Neural progenitor cell (in vitro differentiated cells): ENCODE data around the gene CLEC17A. TPM values are rescaled to one million over a fixed set of nuclear protein-coding genes. Genes with fewer than 3 reads are reported as not detected.
"Not testable (repeated sequence)": the region's sequence is repeated elsewhere in the genome, so short reads cannot be mapped to it uniquely, and the experiment has no call there.

ENCODE experiments used
- DNase-seq: peaks from one replicate; pipeline ENCODE4 v3.0.0-alpha.2; 2016; ENCODE audit warnings: low spot score
- H2AFZ ChIP-seq: fragments of 200-600 bp; sonication (generic); replicated peaks from 2 replicates; pipeline ENCODE4 v1.6.1; 2016; ENCODE audit warnings: antibody characterized with exemption
- H3F3A ChIP-seq: fragments of 200-600 bp; sonication (generic); 2 replicates; pipeline ENCODE4 v1.6.1; 2016; ENCODE audit warnings: antibody characterized with exemption, low read depth
- H3K27ac ChIP-seq: fragments of 200-600 bp; sonication (generic); 2 replicates; pipeline ENCODE4 v1.5.1; 2016; ENCODE audit warnings: mild to moderate bottlenecking
- H3K27me3 ChIP-seq: fragments of 200-600 bp; sonication (generic); 2 replicates; pipeline ENCODE4 v1.6.1; 2016; ENCODE audit warnings: mild to moderate bottlenecking, moderate library complexity
- H3K36me3 ChIP-seq: fragments of 200-600 bp; sonication (generic); 2 replicates; pipeline ENCODE4 v1.5.1; 2016
- H3K4me1 ChIP-seq: fragments of 200-600 bp; sonication (generic); 2 replicates; pipeline ENCODE4 v1.6.1; 2016; ENCODE audit warnings: mixed run types
- H3K4me2 ChIP-seq: fragments of 200-600 bp; sonication (generic); 2 replicates; pipeline ENCODE4 v1.6.1; 2016
- H3K4me3 ChIP-seq: fragments of 200-600 bp; sonication (generic); 2 replicates; pipeline ENCODE4 v1.5.1; 2016
- H3K79me2 ChIP-seq: fragments of 200-600 bp; sonication (generic); 2 replicates; pipeline ENCODE4 v1.6.1; 2016; ENCODE audit warnings: low read depth
- H3K9ac ChIP-seq: fragments of 200-600 bp; sonication (generic); 2 replicates; pipeline ENCODE4 v1.6.1; 2016
- H3K9me3 ChIP-seq: fragments of 200-600 bp; sonication (generic); 2 replicates; pipeline ENCODE4 v1.5.1; 2016; ENCODE audit warnings: low read depth
- H4K20me1 ChIP-seq: fragments of 200-600 bp; sonication (generic); 2 replicates; pipeline ENCODE4 v1.6.1; 2016; ENCODE audit warnings: low read depth
- H3K27ac Mint-ChIP-seq: 3 replicates; pipeline ENCODE4 v1.8.0; 2021; ENCODE audit warnings: mixed read lengths
- H3K27me3 Mint-ChIP-seq: 2 replicates; pipeline ENCODE4 v1.8.0; 2022; ENCODE audit warnings: low read depth, mild to moderate bottlenecking, inconsistent platforms, moderate library complexity, mixed read lengths; ENCODE audit not compliant: insufficient read depth
- H3K36me3 Mint-ChIP-seq: 3 replicates; pipeline ENCODE4 v1.8.0; 2021; ENCODE audit warnings: mixed read lengths
- H3K4me1 Mint-ChIP-seq: 3 replicates; pipeline ENCODE4 v1.8.0; 2021; ENCODE audit warnings: mixed read lengths
- H3K4me3 Mint-ChIP-seq: 3 replicates; pipeline ENCODE4 v1.8.0; 2021; ENCODE audit warnings: mild to moderate bottlenecking, moderate library complexity, mixed read lengths
- H3K9me3 Mint-ChIP-seq: 3 replicates; pipeline ENCODE4 v1.8.0; 2020; ENCODE audit warnings: mixed read lengths
- EZH2 ChIP-seq: fragments of 200-600 bp; sonication (generic); IDR thresholded peaks from 2 replicates; pipeline ENCODE4 v1.6.1; 2017; ENCODE audit warnings: antibody characterized with exemption, mild to moderate bottlenecking, moderate library complexity
- EZH2phosphoT487 ChIP-seq: fragments of 200-600 bp; sonication (generic); IDR thresholded peaks from 2 replicates; pipeline ENCODE4 v1.6.1; 2017; ENCODE audit warnings: antibody characterized with exemption
- total RNA-seq: library from RNA; depleted of rRNA; stranded (reverse); fragments of >200 nt; gene quantifications from 2 replicates; pipeline ENCODE4 v1.2.3, GENCODE V29; 2015; ENCODE audit warnings: low replicate concordance
- TF ChIP-seq, protein P1 (sequence below): fragments of 200-600 bp; sonication (generic); IDR thresholded peaks from 2 replicates; pipeline ENCODE4 v1.5.1; 2017; ENCODE audit warnings: antibody characterized with exemption, mild to moderate bottlenecking

The CLEC17A gene
- total RNA-seq, 1 donor from 2014 or later = not detected

DNA sequence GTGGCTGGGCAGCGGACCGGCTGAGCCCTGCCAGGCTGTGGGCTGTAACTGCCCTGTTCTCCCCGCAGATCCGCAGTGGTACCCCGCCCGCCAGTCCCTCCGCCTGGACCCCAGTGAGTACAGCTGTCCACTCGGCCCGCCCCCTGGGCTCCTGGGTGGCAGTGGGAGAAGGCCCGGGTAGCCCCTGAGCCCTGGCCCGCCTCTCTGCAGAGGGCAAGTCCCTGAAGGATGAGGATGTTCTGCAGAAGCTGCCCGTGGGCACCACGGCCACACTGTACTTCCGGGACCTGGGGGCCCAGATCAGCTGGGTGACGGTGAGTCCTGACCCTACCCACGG is 19.3 kb upstream of the CLEC17A start:
- H3K4me3 ChIP-seq = no peak overlapping the region
- H3K27me3 Mint-ChIP-seq = peaks cover 7% of the 10 kb centered on the region

DNA sequence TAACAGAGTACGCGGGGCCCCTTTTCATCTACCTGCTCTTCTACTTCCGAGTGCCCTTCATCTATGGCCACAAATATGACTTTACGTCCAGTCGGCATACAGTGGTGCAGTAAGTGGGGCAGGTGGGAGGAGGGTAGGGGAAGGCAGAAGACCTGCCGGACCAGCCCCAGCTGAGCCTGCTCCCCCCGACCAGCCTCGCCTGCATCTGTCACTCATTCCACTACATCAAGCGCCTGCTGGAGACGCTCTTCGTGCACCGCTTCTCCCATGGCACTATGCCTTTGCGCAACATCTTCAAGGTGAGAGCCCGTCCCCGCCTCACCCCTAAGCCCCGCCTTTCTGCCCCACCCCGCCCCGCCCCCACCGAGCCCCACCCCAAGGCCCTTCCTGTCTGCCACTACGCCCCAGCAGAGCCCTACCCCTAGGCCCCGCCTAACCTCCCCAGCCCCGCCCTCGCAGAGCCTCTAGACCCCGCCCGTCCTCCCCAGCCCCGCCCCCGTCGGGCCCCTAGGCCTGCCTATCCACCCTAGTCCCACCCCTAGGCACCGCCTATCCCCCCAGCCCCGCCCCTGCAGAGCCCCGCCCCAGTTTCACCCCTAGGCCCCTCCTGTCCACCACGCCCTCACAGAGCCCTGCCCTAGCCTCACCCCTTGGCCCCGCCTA is 18.8 kb upstream of the CLEC17A start:
- Histone ChIP-seq H2AFZ (no peak overlapping the region), H3K27me3 (no peaks in the 10 kb centered on the region), H3K36me3 (no peaks in the 10 kb centered on the region), H3K4me3 (no peak overlapping the region), H4K20me1 (peaks cover 50% of the 10 kb centered on the region), H3K27ac (no peak overlapping the region), H3K4me1 (peaks cover 32% of the 10 kb centered on the region), H3K4me2 (no peak overlapping the region), H3F3A (peaks cover 9% of the 10 kb centered on the region), H3K79me2 (peaks cover 42% of the 10 kb centered on the region), H3K9me3 (no peaks in the 10 kb centered on the region), H3K9ac (no peak overlapping the region)
- Mint-ChIP-seq H3K9me3 (no peaks in the 10 kb centered on the region), H3K4me3 (no peak overlapping the region), H3K36me3 (peaks cover 2% of the 10 kb centered on the region), H3K4me1 (peaks cover 16% of the 10 kb centered on the region), H3K27ac (no peak overlapping the region), H3K27me3 (peaks cover 9% of the 10 kb centered on the region)
- TF ChIP-seq, protein P1, sequence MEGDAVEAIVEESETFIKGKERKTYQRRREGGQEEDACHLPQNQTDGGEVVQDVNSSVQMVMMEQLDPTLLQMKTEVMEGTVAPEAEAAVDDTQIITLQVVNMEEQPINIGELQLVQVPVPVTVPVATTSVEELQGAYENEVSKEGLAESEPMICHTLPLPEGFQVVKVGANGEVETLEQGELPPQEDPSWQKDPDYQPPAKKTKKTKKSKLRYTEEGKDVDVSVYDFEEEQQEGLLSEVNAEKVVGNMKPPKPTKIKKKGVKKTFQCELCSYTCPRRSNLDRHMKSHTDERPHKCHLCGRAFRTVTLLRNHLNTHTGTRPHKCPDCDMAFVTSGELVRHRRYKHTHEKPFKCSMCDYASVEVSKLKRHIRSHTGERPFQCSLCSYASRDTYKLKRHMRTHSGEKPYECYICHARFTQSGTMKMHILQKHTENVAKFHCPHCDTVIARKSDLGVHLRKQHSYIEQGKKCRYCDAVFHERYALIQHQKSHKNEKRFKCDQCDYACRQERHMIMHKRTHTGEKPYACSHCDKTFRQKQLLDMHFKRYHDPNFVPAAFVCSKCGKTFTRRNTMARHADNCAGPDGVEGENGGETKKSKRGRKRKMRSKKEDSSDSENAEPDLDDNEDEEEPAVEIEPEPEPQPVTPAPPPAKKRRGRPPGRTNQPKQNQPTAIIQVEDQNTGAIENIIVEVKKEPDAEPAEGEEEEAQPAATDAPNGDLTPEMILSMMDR = no peak
- TF ChIP-seq EZH2phosphoT487 = no peak
- DNase-seq = peak; percentile 71

More for the DNA sequence above, 19.3 kb upstream of the CLEC17A start:
- Histone ChIP-seq H2AFZ (no peak overlapping the region), H3K4me1 (peaks cover 32% of the 10 kb centered on the region), H3K9me3 (no peaks in the 10 kb centered on the region), H3F3A (peaks cover 9% of the 10 kb centered on the region), H3K36me3 (no peaks in the 10 kb centered on the region), H4K20me1 (peaks cover 56% of the 10 kb centered on the region), H3K27me3 (no peaks in the 10 kb centered on the region), H3K4me2 (no peak overlapping the region), H3K27ac (no peak overlapping the region), H3K79me2 (peaks cover 42% of the 10 kb centered on the region), H3K9ac (no peak overlapping the region)
- no peak for DNase-seq
- TF ChIP-seq, protein P1 = no peak
- TF ChIP-seq EZH2 (no peak), EZH2phosphoT487 (no peak)
- Mint-ChIP-seq H3K4me1 (peaks cover 16% of the 10 kb centered on the region), H3K27ac (no peak overlapping the region), H3K4me3 (no peak overlapping the region), H3K36me3 (peaks cover 2% of the 10 kb centered on the region), H3K9me3 (no peaks in the 10 kb centered on the region)

GRCh38 chr19:14564652-14565297 is 18.1 kb upstream of the CLEC17A start:
- not testable (repeated sequence) for H3K9ac ChIP-seq, H3F3A ChIP-seq, H3K9me3 ChIP-seq, H3K4me2 ChIP-seq, H3K27me3 Mint-ChIP-seq, H2AFZ ChIP-seq, H3K27me3 ChIP-seq, H3K27ac Mint-ChIP-seq, DNase-seq, H3K27ac ChIP-seq, H3K4me3 ChIP-seq, H3K36me3 Mint-ChIP-seq, H3K36me3 ChIP-seq, H3K4me3 Mint-ChIP-seq, H3K9me3 Mint-ChIP-seq
- Histone ChIP-seq H4K20me1 (peaks cover 44% of the 10 kb centered on the region), H3K79me2 (peaks cover 42% of the 10 kb centered on the region), H3K4me1 (peaks cover 32% of the 10 kb centered on the region)
- peaks cover 16% of the 10 kb centered on the region for H3K4me1 Mint-ChIP-seq

- no peak overlapping the region for H3K27ac Mint-ChIP-seq
- no peak overlapping the region for H2AFZ ChIP-seq
- no peak overlapping the region for H3K4me2 ChIP-seq
- H3K36me3 ChIP-seq = no peaks in the 10 kb centered on the region
- H3K9me3 ChIP-seq = no peaks in the 10 kb centered on the region
- peaks cover 2% of the 10 kb centered on the region for H3K36me3 Mint-ChIP-seq
- H3K27me3 Mint-ChIP-seq = peaks cover 9% of the 10 kb centered on the region
- no peak overlapping the region for H3K4me3 Mint-ChIP-seq
- peaks cover 14% of the 10 kb centered on the region for H3K4me1 Mint-ChIP-seq
- H3K27me3 ChIP-seq = no peaks in the 10 kb centered on the region
- peaks cover 40% of the 10 kb centered on the region for H4K20me1 ChIP-seq
- peaks cover 9% of the 10 kb centered on the region for H3F3A ChIP-seq
- DNase-seq = no peak
- H3K9me3 Mint-ChIP-seq = no peaks in the 10 kb centered on the region
- peaks cover 42% of the 10 kb centered on the region for H3K79me2 ChIP-seq
- H3K9ac ChIP-seq = no peak overlapping the region
- peaks cover 28% of the 10 kb centered on the region for H3K4me1 ChIP-seq
- no peak overlapping the region for H3K4me3 ChIP-seq
- no peak overlapping the region for H3K27ac ChIP-seq
- TF ChIP-seq, protein P1 = no peak
- TF ChIP-seq EZH2phosphoT487 (no peak), EZH2 (no peak)
Measured at GRCh38 chr19:14565298-14565679, 17.6 kb upstream of the CLEC17A start.
